SK-N-MC (cell line): Measurements from ENCODE around the gene CHRNG.

Experiments used
- EZH2 ChIP-seq: fragments of 200-600 bp; sonication (generic); IDR thresholded peaks from one replicate; pipeline ENCODE4 v1.6.1; 2017; ENCODE audit warnings: antibody characterized with exemption
- POLR2AphosphoS5 ChIP-seq: IDR thresholded peaks from 2 replicates; pipeline ENCODE4 v1.6.1; 2012; ENCODE audit warnings: mild to moderate bottlenecking, low read depth, low read length, borderline replicate concordance

DNA sequence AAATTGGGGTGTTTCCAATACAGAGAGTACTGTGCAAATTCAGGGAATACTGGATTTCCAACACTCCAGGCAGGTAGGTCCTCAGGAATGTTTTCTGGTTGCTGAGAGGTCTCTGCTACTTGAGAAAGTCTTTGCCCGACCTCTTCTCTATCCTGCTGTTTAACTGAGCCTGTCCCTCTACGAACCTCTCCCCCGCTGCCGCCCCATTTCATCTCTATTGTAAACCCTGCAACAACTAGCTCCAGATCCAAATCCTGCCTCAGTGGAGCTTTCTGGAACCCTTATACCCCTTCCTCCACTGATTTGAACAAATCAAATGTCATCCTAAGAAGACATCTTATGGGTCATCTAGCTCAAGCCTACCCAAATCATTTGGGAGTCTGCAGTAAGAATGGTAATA is 12.3 kb downstream of the CHRNG start:
- no peak for TF ChIP-seq POLR2AphosphoS5
- TF ChIP-seq EZH2, result no peak
